GM21515 (cell line): Measurements from ENCODE around the gene FCHSD1.
"Not testable (repeated sequence)": the region's sequence is repeated elsewhere in the genome, so short reads cannot be mapped to it uniquely, and the experiment has no call there.

ENCODE experiments used
- ATAC-seq: cut with Tn5 transposase; IDR thresholded peaks from one replicate; pipeline ENCODE4 v1.9.1; 2021; ENCODE audit not compliant: unreplicated experiment

FCHSD1 gene

GRCh38 chr5:141618030-141618803 lies 33.0 kb downstream of the FCHSD1 start:
- peak; percentile 28 for ATAC-seq

- no peak for ATAC-seq
Observed at GRCh38 chr5:141617682-141618029, 33.6 kb downstream of the FCHSD1 start.

- ATAC-seq = no peak
Observed at GRCh38 chr5:141617128-141617527, 34.1 kb downstream of the FCHSD1 start.

GRCh38 chr5:141615991-141616720 lies 35.1 kb downstream of the FCHSD1 start:
- no peak for ATAC-seq

GRCh38 chr5:141613344-141613743 lies 37.9 kb downstream of the FCHSD1 start:
- ATAC-seq = no peak

- no peak for ATAC-seq
Observed at GRCh38 chr5:141611289-141611688, 39.9 kb downstream of the FCHSD1 start.

- not testable (repeated sequence) for ATAC-seq
Observed at GRCh38 chr5:141609921-141610320, 41.3 kb downstream of the FCHSD1 start.

- ATAC-seq = no peak
Observed at GRCh38 chr5:141609044-141609443, 42.2 kb downstream of the FCHSD1 start.

GRCh38 chr5:141608557-141608956 lies 42.7 kb downstream of the FCHSD1 start:
- ATAC-seq = no peak

- ATAC-seq = no peak
Observed at GRCh38 chr5:141608046-141608445, 43.2 kb downstream of the FCHSD1 start.

- ATAC-seq = peak; percentile 95
Observed at GRCh38 chr5:141605523-141606277, 45.5 kb downstream of the FCHSD1 start.

- no peak for ATAC-seq
Observed at GRCh38 chr5:141603923-141604717, 47.1 kb downstream of the FCHSD1 start.

- ATAC-seq = no peak
Observed at GRCh38 chr5:141602606-141603005, 48.6 kb downstream of the FCHSD1 start.

- ATAC-seq = peak; percentile 46
Observed at GRCh38 chr5:141598391-141599345, 52.5 kb downstream of the FCHSD1 start.

- ATAC-seq = no peak
Observed at GRCh38 chr5:141597814-141598213, 53.4 kb downstream of the FCHSD1 start.

GRCh38 chr5:141597394-141597793 lies 53.8 kb downstream of the FCHSD1 start:
- no peak for ATAC-seq

- no peak for ATAC-seq
Observed at GRCh38 chr5:141596867-141597266, 54.4 kb downstream of the FCHSD1 start.

- ATAC-seq = no peak
Observed at GRCh38 chr5:141590127-141590526, 61.1 kb downstream of the FCHSD1 start.
